D721Med (cell line): ENCODE results near the gene PITRM1.

ENCODE experiments used
- DNase-seq: peaks from one replicate; pipeline ENCODE4 v3.0.0; 2011; ENCODE audit warnings: low spot score; ENCODE audit not compliant: insufficient read length
- FAIRE-seq: peaks from 2 replicates; lab custom pipeline; 2011; peaks lifted over from hg19 to GRCh38; lab: Jason Lieb, UNC
- CTCF ChIP-seq: IDR thresholded peaks from 2 replicates; pipeline ENCODE4 v1.5.1; 2012; ENCODE audit warnings: mild to moderate bottlenecking, control low read depth; ENCODE audit not compliant: insufficient read depth; ENCODE audit errors: missing control alignments

The PITRM1 gene

GRCh38 chr10:3140280-3140679 lies 32.3 kb downstream of the PITRM1 start:
- FAIRE-seq (no peak), DNase-seq (no peak)
- no peak for TF ChIP-seq CTCF

GRCh38 chr10:3139216-3139910 lies 33.2 kb downstream of the PITRM1 start:
- DNase-seq = peak; percentile 76

GRCh38 chr10:3137958-3138726 lies 34.4 kb downstream of the PITRM1 start:
- no peak for FAIRE-seq
- no peak for TF ChIP-seq CTCF
- no peak for DNase-seq

More at GRCh38 chr10:3139216-3139910, 33.2 kb downstream of the PITRM1 start:
- TF ChIP-seq CTCF = no peak
- peak; percentile 55 for FAIRE-seq

- FAIRE-seq = no peak
- no peak for DNase-seq
- no peak for TF ChIP-seq CTCF
Measured at GRCh38 chr10:3136763-3137611, 35.6 kb downstream of the PITRM1 start.

- no peak for FAIRE-seq
Measured at GRCh38 chr10:3136336-3136735, 36.2 kb downstream of the PITRM1 start.

GRCh38 chr10:3135006-3135405 lies 37.6 kb downstream of the PITRM1 start:
- no peak for FAIRE-seq
- DNase-seq = no peak
- TF ChIP-seq CTCF = no peak

More at GRCh38 chr10:3136336-3136735, 36.2 kb downstream of the PITRM1 start:
- TF ChIP-seq CTCF = no peak
- DNase-seq = no peak
